ENCODE results near the gene SKIC3.

Gene SKIC3

DNA sequence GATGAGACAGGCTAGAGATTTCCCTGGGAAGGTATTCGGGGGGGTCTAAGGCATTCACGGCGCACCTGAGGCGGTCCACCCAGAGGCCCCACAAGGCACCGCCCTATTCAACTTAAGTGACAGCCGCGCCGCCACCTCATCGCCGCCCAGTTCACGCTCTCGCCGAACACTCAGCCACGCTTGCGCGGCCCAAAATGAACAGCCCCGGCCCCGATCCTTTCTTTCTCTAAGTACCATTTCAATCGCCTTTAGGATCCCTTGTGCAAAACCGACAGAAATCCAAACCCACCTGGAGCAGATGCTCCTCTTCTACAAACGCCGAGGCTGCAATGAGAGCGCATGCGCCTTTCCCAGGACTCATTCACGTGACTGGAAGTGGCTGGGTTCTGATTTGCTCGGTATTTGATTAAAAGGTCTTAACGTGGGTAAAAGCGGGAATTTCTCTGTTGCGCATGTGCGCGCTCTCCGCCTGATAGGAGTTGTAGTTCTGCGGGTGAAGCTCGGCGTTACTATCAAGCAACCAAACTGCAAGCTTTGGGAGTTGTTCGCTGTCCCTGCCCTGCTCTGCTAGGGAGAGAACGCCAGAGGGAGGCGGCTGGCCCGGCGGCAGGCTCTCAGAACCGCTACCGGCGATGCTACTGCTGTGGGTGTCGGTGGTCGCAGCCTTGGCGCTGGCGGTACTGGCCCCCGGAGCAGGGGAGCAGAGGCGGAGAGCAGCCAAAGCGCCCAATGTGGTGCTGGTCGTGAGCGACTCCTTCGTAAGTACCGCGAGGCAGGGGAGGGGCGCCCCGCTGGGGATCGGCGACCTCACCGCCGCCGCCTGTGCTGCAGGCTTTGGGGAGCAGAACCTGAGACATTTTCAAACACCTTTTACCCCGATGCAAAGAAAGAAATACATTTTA, at the start of gene SKIC3, which contains the start of gene ARSK:
SKIC3 (minus strand) TSS at position 331 of the 902 bp plus-strand sequence. CDS start 7,827 bp downstream, outside the sequence.
ARSK (plus strand) TSS at position 455 of the 902 bp plus-strand sequence; CDS start at position 633, 178 bp downstream.
- Histone ChIP-seq H3K27ac (ENCODE audit: low read depth, low read length) (peak within 1 kb of the TSS; percentile 91), H3K27me3 (ENCODE audit: control insufficient read depth, insufficient read depth, low read length) (no peaks in the 10 kb centered on the region), H3K36me3 (ENCODE audit: control insufficient read depth, insufficient read depth, low read length) (peaks cover 16% of the 10 kb centered on the region), H3K4me3 (ENCODE audit: low read depth, low read length) (peak within 1 kb of the TSS; percentile 91), H3K4me1 (ENCODE audit: control insufficient read depth, insufficient read depth, low read length) (peaks cover 13% of the 10 kb centered on the region), H3K9ac (ENCODE audit: low read depth, low read length) (peak within 1 kb of the TSS; percentile 76), H3K9me3 (ENCODE audit: control insufficient read depth, insufficient read depth, low read length) (no peaks in the 10 kb centered on the region)

DNA sequence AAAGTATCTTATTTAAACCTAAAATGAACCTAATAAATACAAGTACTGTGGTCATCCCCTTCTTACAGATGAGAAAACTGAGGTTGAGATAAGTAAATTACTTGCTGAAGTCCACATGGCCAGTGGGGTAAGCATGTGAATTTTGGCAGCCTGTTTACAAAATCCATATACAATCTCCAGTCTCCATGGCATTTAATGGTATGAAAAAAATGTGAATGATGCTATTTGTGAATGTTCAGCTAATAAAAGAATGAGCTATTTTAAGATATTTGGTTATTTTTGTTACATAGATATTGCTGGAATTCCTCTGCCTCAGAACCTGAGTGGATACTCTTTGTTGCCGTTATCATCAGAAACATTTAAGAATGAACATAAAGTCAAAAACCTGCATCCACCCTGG, 45.8 kb upstream of the SKIC3 start:
- Histone ChIP-seq H3K36me3 (ENCODE audit: control insufficient read depth, insufficient read depth, low read length) (0 out of 2 replicates have a peak, but pooled peaks cover 5% of the 10 kb centered on the region), H3K4me1 (ENCODE audit: control insufficient read depth, insufficient read depth, low read length) (no peaks in the 10 kb centered on the region), H3K27me3 (ENCODE audit: control insufficient read depth, insufficient read depth, low read length) (no peaks in the 10 kb centered on the region), H3K4me3 (ENCODE audit: low read depth, low read length) (no peak overlapping the region), H3K9ac (ENCODE audit: low read depth, low read length) (no peak overlapping the region), H3K27ac (ENCODE audit: low read depth, low read length) (no peak overlapping the region), H3K9me3 (ENCODE audit: control insufficient read depth, insufficient read depth, low read length) (no peaks in the 10 kb centered on the region)

DNA sequence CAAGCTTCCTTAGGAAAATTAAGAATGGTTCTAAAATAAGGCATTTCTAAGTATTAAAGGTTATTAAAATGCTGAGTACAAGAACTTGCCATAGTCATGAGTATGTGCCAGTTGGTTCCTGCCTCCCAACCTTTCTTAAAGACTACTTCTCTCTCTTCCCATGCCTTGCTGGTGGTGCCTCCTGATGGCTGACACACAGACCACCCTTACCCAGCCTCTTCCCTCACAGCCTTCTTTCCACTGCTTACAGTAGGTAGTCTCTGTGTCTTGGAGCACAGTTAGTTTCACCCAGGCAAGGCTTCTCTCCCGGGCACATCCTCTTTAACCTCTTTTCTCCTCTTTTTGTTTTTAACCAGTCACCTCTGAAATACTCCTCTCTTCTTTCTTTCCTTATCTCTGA, 44.5 kb upstream of the SKIC3 start:
- H3K36me3 ChIP-seq (ENCODE audit: control insufficient read depth, insufficient read depth, low read length): 0 out of 2 replicates have a peak, but pooled peaks cover 5% of the 10 kb centered on the region
- no peaks in the 10 kb centered on the region for H3K4me1 ChIP-seq (ENCODE audit: control insufficient read depth, insufficient read depth, low read length)
- H3K27me3 ChIP-seq (ENCODE audit: control insufficient read depth, insufficient read depth, low read length): no peaks in the 10 kb centered on the region
- H3K4me3 ChIP-seq (ENCODE audit: low read depth, low read length): no peak overlapping the region
- no peaks in the 10 kb centered on the region for H3K9me3 ChIP-seq (ENCODE audit: control insufficient read depth, insufficient read depth, low read length)
- no peak overlapping the region for H3K9ac ChIP-seq (ENCODE audit: low read depth, low read length)
- H3K27ac ChIP-seq (ENCODE audit: low read depth, low read length): no peak overlapping the region

DNA sequence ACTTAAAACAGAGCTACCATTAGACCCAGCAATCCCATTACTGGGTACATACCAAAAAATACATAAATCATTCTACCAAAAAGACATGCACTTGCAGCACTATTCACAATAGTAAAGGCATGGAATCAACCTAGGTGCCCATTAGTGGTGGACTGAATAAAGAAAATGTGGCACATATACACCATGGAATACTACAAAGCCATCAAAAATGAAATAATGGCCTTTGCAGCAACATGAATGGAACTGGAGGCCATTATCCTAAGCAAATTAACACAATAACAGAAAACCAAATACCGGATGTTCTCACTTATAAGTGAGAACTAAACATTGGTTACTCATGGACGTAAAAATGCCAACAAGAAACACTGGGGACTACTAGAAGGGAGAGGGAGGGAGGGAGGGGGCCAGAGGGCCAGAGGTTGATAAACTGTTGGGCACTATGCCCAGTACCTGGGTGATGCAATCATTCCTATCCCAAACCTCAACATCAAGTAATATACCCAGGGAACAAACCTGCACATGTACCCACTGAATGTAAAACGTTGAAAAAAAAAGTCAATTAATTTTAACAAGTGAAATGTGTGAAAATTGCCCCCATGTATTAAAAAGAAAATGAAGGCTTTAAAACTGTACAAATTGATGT, 40.6 kb upstream of the SKIC3 start:
- Histone ChIP-seq H3K27me3 (ENCODE audit: control insufficient read depth, insufficient read depth, low read length) (no peaks in the 10 kb centered on the region), H3K36me3 (ENCODE audit: control insufficient read depth, insufficient read depth, low read length) (peaks cover 3% of the 10 kb centered on the region; the same call in 1 of the 2 replicates), H3K27ac (ENCODE audit: low read depth, low read length) (no peak overlapping the region), H3K4me3 (ENCODE audit: low read depth, low read length) (no peak overlapping the region), H3K9ac (ENCODE audit: low read depth, low read length) (no peak overlapping the region), H3K9me3 (ENCODE audit: control insufficient read depth, insufficient read depth, low read length) (no peaks in the 10 kb centered on the region), H3K4me1 (ENCODE audit: control insufficient read depth, insufficient read depth, low read length) (no peaks in the 10 kb centered on the region)

DNA sequence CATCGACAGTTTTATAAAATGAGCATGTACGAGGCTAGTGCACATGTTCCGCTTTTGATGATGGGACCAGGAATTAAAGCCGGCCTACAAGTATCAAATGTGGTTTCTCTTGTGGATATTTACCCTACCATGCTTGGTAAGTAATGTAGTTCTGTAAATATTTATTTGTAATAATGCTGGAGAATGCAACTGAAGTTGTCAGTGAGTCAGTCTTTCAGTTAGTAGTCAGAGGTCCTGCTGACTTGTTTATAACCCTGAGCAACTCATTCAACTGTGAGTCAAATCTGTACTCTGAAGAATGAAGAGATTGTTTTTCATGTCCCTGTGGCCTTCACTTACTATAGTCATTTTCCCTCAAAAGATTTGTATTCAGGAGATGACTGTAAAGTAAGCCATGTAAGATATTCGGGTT, 36.7 kb upstream of the SKIC3 start:
- Histone ChIP-seq H3K9ac (ENCODE audit: low read depth, low read length) (no peak overlapping the region), H3K9me3 (ENCODE audit: control insufficient read depth, insufficient read depth, low read length) (no peaks in the 10 kb centered on the region), H3K36me3 (ENCODE audit: control insufficient read depth, insufficient read depth, low read length) (peaks cover 3% of the 10 kb centered on the region; the same call in 1 of the 2 replicates), H3K4me1 (ENCODE audit: control insufficient read depth, insufficient read depth, low read length) (no peaks in the 10 kb centered on the region), H3K27me3 (ENCODE audit: control insufficient read depth, insufficient read depth, low read length) (no peaks in the 10 kb centered on the region), H3K27ac (ENCODE audit: low read depth, low read length) (no peak overlapping the region), H3K4me3 (ENCODE audit: low read depth, low read length) (no peak overlapping the region)

DNA sequence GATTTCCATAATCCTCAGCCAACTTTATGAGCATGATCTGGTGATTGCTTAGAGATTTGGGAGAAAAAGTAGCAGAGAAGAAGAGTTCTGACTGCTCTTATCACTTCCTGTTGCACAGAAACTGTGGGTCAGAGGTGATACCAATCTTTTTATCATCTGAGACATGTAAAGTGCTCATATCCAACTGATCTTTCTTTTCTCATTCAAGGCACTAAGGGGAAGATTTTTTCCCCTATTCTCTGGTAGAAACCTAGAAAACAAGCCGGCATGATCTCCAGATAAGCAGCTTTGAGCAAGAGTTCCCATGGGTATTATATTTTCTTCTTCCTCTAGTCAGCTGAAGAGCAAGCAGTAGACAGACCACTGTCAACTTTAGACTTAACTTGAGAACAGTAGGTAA, 36.1 kb upstream of the SKIC3 start:
- Histone ChIP-seq H3K27ac (ENCODE audit: low read depth, low read length) (no peak overlapping the region), H3K9ac (ENCODE audit: low read depth, low read length) (no peak overlapping the region), H3K36me3 (ENCODE audit: control insufficient read depth, insufficient read depth, low read length) (peaks cover 3% of the 10 kb centered on the region; the same call in 1 of the 2 replicates), H3K27me3 (ENCODE audit: control insufficient read depth, insufficient read depth, low read length) (no peaks in the 10 kb centered on the region), H3K4me1 (ENCODE audit: control insufficient read depth, insufficient read depth, low read length) (no peaks in the 10 kb centered on the region), H3K9me3 (ENCODE audit: control insufficient read depth, insufficient read depth, low read length) (no peaks in the 10 kb centered on the region), H3K4me3 (ENCODE audit: low read depth, low read length) (no peak overlapping the region)

DNA sequence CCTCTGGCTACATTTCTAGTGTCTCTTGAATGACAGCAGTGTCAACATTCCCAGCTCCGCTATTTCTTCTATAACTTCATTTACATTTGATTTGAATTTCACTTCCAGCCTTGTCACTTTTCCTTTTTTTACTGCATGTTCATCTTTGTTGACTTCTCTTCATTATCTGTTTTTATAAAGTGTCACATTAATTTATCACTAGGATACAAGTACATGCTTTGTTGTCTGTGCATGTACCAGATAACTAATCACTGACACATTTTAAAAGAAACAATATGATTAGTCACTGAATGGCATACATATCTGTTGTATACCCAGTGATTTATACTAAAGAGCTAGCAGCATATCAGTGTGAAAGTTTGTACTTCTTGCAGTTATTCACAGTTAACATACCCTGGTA, 29.2 kb upstream of the SKIC3 start:
- Histone ChIP-seq H3K4me1 (ENCODE audit: control insufficient read depth, insufficient read depth, low read length) (no peaks in the 10 kb centered on the region), H3K36me3 (ENCODE audit: control insufficient read depth, insufficient read depth, low read length) (no peaks in the 10 kb centered on the region; the same call in 1 of the 2 replicates), H3K27ac (ENCODE audit: low read depth, low read length) (no peak overlapping the region), H3K4me3 (ENCODE audit: low read depth, low read length) (no peak overlapping the region), H3K9ac (ENCODE audit: low read depth, low read length) (no peak overlapping the region), H3K27me3 (ENCODE audit: control insufficient read depth, insufficient read depth, low read length) (no peaks in the 10 kb centered on the region), H3K9me3 (ENCODE audit: control insufficient read depth, insufficient read depth, low read length) (no peaks in the 10 kb centered on the region)

DNA sequence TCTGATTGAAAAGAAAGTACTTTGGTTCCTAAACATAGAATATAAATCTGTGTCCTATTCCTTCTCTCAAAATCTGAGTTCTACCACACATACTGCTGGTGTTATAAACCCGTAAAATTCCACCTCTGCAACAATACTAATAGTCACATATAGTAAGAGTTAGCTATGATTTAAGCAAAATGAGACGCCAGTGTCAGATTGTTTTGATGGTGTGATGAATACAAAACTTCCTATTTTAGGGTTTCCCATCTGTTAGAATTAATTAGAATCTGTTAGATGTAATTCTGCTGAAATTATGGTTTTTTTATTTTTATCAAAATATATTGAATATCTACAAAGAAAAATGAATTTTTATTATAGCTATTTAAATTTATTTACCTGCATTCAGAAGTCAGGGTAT, 26.8 kb upstream of the SKIC3 start:
- H3K27ac ChIP-seq (ENCODE audit: low read depth, low read length): no peak overlapping the region
- no peaks in the 10 kb centered on the region; the same call in 1 of the 2 replicates for H3K36me3 ChIP-seq (ENCODE audit: control insufficient read depth, insufficient read depth, low read length)
- no peaks in the 10 kb centered on the region for H3K4me1 ChIP-seq (ENCODE audit: control insufficient read depth, insufficient read depth, low read length)
- no peak overlapping the region for H3K9ac ChIP-seq (ENCODE audit: low read depth, low read length)
- H3K9me3 ChIP-seq (ENCODE audit: control insufficient read depth, insufficient read depth, low read length): no peaks in the 10 kb centered on the region
- H3K4me3 ChIP-seq (ENCODE audit: low read depth, low read length): no peak overlapping the region
- no peaks in the 10 kb centered on the region for H3K27me3 ChIP-seq (ENCODE audit: control insufficient read depth, insufficient read depth, low read length)

DNA sequence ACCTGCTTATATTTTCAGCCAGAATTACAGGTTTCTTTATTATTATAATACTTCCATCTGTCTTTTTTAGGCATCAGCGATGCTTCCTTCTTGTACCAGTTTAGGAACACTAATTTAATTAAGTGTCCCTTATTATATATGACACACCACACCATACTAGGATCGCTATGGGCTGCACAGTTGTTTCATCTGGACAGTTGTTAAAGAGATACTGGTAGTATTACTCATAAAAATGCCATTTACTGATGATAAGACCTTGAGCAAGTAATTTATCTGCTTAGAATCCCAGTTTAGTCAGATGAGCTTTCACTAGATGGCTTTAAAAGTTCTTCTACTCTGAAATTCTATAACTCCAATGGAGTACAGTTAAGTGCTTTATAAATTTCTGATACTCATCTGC, 17.2 kb upstream of the SKIC3 start:
- no peak overlapping the region for H3K4me3 ChIP-seq (ENCODE audit: low read depth, low read length)
- H3K4me1 ChIP-seq (ENCODE audit: control insufficient read depth, insufficient read depth, low read length): no peaks in the 10 kb centered on the region
- H3K36me3 ChIP-seq (ENCODE audit: control insufficient read depth, insufficient read depth, low read length): peaks cover 17% of the 10 kb centered on the region
- H3K9me3 ChIP-seq (ENCODE audit: control insufficient read depth, insufficient read depth, low read length): no peaks in the 10 kb centered on the region
- H3K9ac ChIP-seq (ENCODE audit: low read depth, low read length): no peak overlapping the region
- H3K27ac ChIP-seq (ENCODE audit: low read depth, low read length): no peak overlapping the region
- no peaks in the 10 kb centered on the region for H3K27me3 ChIP-seq (ENCODE audit: control insufficient read depth, insufficient read depth, low read length)

DNA sequence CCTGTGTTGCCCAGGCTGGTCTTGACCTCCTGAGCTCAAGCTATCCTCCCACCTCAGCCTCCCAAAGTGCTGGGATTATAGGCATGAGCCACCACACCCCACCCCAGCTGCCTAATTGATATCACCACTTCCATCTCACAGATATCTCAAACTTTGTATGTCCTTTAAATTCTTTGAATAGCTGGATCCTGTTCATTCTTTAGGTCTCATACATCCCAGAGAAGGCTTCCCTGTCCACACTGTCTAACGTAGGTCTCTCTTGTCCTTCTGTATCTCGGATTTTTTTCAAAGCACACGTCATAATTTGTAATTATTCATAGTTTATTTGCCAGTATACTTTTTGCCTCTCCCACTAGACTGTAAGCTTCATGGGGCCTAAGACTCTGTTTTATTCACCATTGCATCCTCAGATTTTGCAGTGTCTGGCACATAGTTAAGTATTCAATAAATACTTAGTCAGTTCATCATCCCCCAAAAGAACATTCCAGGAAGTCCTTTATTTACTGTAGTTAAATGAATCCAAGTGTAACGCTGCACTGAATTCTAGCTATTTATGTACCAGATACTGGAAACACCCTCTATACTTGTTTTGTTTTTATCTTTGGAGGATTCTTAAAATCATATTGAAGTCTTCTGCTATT, 10.6 kb upstream of the SKIC3 start:
- H3K36me3 ChIP-seq (ENCODE audit: control insufficient read depth, insufficient read depth, low read length): peaks cover 24% of the 10 kb centered on the region
- no peaks in the 10 kb centered on the region for H3K27me3 ChIP-seq (ENCODE audit: control insufficient read depth, insufficient read depth, low read length)
- no peak overlapping the region for H3K9ac ChIP-seq (ENCODE audit: low read depth, low read length)
- H3K27ac ChIP-seq (ENCODE audit: low read depth, low read length): no peak overlapping the region
- no peaks in the 10 kb centered on the region for H3K9me3 ChIP-seq (ENCODE audit: control insufficient read depth, insufficient read depth, low read length)
- no peaks in the 10 kb centered on the region for H3K4me1 ChIP-seq (ENCODE audit: control insufficient read depth, insufficient read depth, low read length)
- H3K4me3 ChIP-seq (ENCODE audit: low read depth, low read length): no peak overlapping the region
